ENCODE measurements around the gene NCOR2.

The NCOR2 gene

DNA sequence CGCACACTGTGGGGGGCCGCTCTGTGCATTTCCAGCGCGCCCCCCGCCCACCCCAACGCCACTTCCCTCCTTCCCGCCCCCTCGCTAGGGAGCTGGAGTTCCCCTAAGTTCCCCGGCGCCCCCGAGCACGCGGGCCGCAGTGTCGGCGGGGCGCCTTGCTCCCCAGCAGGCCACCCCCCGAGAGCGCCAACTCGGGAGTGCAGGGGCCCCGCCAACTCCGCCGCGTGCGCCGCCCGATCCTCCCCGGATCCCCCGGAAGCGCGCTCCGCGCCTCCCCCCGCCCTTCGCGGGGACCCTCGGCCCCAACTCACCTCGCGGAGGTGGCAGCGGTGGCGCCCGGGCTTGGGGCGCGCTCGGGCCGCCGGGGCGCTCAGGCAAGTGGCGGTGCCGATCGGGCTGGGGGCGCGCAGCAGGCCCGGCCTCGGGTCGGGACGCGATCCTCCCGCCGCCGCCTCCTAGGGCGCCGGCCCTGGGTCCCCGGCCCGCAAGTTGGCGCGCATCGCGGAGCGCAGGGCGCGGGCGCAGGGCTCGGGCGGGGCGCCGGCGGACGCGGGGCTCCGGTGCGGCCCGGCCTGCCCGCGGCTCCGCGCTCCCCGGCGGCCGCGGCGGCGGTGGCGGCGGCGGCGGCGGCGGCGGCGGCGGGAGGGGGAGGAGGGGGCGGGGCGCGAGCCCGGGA lies at the start of gene NCOR2:
Gene NCOR2 (minus strand): TSS at position 616 of the 676 bp plus-strand sequence. CDS start 72,361 bp downstream, outside the sequence.
- peak; percentile 40 for DNase-seq

DNA sequence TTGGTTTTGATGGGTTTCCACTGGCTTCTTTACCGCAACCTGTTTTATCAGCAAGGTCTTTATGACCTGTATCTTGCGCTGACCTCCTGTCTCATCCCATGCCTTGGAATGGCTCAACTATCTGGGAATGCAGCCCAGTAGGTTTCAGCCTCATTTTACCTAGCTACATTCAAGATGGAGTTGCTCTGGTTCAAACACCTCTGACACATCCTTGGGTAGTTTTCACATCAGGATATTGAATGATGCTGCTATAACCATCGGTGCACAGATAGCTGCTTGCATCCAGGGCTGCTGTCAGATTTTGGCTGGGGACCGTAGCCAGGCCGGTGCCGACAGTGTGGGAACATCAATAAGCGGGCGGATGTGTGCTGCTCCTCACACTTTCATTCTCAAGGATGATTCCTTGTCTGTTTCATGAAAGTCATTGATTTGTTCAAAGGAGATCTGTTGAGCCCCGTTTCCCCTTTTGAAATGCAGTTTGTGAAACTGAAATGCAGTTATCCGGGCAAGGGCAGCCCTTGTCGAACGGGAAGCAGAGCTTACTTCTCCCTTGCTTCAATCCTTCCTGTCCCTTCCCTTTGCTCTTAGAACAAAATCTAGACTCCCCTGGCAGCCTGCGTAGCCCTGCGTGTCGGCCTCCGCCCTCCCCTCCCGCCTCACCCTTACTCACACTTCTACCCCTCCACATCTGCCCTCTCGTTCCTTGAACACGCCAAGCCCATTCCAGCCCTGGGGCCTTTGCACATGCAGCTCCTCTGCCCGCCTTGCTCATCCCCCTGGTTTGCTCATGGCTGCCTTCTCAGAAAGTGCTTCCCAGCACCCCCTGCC lies 49.2 kb upstream of the NCOR2 start:
- no peak for DNase-seq

DNA sequence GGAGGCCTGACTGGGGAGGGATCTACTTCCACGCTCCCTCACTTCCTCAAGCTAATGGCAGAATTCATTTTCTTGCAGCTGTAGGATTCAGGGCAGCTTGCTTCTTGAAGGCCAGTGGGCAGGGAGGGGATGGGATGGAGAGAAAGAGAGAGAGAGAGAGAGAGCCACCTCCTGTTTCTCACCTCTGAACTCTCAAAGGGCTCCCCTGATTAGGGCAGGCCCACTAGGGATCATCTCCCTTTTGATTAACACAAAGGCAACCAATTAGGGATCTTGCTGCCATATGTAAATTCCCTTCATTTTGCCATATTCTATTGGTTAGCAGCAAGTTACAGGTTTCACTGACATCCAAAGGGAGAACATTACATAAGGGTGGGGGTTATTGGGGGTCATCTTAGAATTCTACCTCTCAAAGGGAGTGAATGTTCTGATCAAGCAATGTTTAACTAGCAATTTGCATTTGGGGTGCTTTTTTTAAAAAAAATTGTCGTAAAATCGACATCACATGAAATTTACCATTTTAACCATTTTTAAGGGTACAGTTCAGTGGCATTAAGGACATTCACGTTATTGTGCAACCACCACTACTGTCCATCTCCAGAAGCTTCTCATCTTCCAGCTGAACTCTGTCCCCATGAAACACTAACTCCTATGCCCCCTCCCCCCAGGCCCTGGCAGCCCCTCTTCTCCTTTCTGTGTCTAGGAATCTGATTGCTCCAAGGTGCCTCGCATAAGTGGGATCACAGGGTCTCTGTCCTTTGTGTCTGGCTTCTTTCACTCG lies 47.3 kb upstream of the NCOR2 start:
- DNase-seq, result no peak

DNA sequence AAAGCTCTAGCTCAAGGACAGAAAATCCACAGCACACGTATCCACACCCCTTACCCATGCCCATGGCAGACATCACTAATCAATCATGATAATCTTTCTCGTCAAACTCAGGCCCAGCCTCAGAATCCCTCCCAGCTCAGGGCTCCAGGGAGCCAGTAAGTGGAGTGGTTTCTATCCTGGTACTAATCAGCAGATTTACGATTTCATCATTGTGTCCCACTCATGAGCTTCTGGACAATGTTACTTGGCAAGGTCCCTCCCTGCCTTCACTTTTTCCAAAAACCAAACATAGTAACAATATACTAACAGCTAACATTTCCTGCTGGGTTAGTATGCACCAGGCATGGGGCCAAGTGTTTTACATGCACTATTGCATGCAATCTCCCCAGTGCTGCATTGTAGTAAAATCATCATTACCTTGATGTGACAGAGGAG lies 45.8 kb upstream of the NCOR2 start:
- no peak for DNase-seq

DNA sequence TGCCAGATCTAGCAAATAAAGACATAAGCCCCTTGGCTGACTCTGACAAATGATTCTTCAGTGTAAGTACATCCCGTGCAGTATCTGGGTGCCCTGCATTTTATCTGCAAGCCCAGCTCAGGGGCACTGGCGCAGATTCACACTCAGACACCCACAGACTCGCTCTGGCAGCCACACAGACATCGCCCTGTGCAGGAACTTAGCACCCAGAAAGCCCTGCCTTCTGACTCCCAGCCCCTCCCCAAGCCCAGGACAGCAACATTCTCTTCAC lies 44.9 kb upstream of the NCOR2 start:
- no peak for DNase-seq

DNA sequence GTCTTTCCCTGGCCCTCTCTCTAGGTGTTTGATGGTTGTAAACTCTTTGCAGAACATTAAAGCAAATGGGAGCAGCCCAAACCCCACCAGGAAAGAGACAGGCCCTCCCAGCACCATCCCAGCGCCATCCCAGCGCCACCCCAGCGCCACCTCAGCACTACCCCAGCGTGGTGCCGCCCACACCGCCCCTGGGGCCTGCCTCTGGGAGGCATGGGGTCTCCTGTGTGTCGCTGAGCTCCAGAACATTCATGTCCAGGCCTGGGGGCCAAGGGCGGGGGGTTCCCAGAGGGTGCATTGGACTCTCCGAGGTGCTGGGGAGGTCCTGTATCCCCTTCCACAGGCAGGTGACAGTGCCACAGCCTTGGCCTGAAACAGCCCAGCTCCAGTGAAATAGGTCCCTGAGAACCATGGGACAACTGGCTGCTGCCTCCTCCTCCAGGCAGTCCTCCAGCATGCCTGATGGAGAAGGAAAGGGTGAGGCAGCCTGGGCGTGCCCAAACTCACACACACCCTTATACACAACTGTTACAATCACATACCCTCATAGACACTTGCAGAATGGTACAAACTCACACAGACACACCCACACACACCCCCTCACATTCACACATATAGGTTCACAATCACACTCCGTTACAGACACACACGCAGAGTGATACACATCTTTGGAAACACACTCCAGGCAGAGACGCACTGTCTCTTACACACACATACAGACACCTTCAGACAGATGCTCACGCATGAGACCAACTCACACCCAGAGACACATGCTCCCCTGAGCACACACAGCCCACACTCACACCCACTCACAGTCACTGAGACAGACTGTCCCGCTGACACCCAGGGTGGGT lies 44.4 kb upstream of the NCOR2 start:
- no peak for DNase-seq

DNA sequence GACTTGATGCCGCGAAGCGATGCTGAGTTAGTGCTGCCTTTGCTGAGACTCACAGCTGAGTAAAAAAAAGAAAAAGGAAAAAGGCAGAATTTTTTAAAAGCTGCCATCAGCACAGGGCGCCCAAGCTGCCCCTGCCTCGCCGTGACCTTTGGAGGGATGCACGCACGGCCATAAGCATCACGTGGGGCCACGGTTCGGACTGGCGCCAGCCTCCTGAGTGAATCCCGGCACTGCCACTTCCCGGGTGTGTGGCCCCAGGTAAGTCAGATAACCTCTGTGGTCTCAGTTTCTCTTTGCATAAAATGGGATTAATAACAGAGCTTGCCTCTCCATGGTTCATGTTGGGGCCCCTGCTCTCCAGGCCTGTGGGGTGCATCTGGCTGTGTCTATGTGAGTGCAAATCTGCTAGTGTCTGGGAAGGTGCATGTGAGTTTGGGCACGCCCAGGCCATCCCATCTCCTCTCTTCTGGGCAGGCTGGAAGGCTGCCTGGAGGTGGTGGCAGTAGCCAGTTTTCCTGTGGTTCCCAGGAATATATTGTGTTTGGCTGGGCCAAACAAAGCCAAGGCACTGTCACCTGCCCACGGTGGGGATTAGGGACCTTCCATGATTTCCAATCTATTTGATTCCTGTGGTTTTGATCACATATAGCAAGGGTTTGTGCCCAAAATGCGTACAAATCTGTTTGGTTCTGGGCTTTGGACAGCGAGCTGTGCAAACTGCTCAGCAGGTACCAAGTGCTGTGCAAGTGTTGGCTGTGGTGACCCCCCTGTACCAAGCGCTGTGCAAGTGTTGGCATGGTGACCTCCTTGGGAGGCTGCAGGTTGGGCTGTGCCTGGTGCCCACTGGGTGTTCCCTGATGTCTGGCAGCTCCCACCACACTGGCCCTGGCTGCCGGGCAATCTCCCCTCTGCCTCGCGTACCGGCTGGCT lies 43.5 kb upstream of the NCOR2 start:
- no peak for DNase-seq

DNA sequence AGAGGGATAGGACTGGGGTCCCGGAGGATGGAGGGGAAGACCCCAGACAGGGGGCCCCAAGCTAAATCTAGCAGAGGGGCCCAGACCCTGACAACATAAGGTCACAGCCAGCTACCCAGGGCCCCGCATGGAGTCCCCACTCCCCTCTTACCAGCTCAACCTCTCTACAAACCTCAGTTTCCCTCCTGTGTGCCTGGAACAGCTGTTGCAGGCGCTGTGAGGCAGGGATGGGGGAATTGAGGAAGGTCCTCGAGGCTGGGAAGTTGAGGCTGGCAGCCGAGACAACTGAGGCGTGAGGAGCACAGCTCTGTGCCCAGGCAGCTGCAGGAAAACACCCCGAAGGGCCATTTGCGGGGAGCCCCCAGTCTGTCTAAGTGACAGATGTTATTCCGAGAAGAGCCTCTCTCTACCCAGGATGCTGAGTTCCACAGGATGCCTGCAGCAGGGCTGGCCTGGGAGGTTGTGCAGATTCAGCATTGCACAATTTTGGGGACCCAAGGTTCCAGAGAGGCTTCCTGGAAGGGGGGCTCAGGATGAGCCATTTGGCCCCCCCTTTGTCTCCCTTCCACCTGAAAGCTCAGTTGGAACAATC lies 42.7 kb upstream of the NCOR2 start:
- no peak for DNase-seq

DNA sequence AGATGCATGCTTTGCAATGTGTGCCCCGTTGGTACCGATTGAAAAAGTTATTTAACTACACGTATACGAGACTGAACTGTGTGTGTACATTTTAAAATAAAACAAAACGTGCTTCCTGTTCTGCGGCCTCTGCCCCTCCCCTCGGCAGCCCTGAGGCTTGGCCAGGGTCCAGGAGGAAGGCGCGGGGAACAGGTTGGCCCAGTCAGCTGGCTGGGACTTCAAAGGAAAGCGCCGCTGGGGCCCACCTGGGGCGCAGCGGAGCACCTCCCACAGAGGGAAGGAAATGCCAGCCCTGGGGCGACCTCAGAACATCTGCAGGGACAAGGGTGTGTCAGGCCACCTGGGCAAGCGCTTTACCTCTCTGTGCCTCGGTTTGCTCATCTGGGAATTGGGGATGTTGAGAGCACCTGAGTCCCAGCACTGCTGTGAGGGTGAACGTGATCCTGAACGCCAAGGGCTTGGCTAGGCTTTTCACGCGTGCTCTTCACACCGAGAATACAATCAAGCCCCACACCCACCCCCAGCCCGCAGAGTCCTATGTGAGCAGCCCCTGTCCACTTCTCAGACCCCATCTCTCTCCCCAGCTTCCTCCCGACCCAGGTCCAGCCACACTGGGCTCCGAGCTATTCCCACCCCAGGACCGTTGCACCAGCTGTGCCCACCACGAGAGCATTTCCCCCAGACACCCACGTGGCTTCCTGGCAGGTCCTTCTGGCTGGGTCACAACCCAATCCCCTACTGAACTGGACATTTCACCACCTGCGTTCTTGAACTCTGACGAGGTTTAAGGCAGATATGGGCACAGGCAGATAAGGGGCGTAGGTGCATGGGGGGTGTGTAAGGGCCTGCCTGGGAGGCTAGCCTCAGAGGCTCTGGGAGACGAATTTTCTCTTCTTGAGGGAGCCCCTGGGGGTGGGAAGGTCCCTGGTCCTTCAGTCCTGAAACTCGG lies 41.9 kb upstream of the NCOR2 start:
- DNase-seq, result peak; percentile 98

DNA sequence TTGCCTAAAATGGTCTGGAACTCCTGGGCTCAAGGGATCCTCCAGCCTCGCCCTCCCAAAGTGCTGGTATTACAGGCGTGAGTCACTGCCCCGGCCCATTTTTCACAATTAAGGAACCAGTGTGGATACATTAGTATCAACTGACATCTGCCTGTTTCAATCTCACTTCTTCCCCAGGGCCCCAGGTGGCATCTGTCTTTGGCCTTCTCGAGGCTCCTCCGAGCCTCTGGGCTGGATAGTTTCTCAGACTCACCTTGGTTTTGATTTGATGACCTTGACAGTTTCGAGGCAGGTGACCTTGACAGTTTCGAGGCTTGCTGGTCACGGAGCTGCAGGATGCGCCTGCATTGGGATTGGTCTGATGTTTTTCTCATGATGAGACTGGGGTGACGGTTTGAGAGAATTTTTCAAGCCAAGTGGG lies 41.0 kb upstream of the NCOR2 start:
- peak; percentile 87 for DNase-seq

DNA sequence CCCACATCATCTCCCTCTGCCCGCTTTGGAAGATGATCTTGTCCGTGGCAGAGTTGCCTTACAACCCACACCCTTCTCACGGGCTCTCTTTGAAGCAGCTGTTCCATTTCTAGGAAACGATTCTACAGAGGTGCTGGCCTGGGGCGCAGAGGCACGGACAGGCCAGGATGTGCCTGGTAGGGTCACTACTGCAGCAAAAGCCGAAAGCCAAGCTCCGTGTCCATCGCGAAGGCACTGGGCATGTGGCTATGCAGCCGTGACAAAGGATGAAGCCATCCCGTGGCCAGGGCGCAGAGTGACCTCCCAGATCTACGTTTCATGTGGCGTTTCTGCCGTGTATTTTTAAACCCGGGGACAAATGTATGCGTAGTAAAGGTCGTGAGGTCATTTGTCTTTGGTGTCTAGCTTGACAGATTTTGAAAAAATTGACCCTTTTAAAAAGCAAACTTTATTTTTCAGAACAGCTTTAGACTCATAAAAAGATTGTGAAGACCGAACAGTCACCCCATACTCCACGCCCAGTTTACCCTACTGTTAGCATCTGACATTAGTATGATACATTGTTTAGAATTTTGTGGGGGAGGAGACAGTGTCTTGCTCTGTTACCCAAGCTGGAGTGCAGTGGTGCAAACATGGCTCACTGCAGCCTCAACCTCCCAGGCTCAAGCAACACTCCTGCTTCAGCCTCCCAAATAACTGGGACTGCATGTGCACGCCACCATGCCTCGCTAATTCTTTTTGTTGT lies 40.4 kb upstream of the NCOR2 start:
- no peak for DNase-seq

DNA sequence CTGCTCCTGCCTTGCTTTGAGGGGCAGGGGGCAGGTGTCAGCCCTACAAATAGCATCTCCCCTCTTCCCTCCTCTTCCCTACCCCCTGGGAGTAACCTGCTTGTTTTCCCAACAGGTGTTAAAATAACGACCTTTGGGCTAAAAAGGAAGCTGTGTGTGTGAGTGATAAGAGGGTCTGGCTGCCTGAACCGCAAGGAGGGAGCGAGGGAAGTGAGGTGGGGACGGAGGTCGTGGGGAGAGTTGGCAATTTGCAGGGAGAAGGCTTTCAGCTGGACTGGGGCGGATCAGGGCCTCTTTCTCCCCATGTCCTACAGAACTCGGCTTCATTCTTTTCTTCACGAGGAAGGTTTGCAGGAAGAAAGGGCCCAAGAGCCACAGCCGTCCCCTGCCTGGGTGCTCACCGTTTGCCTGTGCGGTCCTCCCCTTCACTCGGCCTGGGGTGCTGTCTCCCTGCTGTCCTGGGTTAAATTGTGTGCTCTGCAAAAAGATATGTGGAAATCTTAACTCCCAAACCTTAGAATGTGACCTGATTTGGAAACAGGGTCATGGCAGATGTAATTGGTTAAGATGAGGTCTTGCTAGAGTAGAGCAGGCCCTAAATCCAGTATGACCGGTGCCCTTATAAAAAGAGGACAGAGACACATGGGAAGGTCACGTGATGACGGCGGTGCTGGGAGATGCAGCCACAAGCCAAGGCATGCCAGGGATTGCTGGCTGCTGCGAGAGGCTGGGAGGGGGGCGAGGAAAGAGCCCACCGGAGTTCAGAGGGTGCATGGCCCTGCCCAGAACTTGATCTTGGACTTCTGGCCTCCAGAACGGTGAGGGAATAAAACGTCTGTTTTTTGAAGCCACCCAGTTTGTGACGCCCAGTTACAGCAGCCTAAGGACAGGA lies 38.7 kb upstream of the NCOR2 start:
- DNase-seq, result no peak

DNA sequence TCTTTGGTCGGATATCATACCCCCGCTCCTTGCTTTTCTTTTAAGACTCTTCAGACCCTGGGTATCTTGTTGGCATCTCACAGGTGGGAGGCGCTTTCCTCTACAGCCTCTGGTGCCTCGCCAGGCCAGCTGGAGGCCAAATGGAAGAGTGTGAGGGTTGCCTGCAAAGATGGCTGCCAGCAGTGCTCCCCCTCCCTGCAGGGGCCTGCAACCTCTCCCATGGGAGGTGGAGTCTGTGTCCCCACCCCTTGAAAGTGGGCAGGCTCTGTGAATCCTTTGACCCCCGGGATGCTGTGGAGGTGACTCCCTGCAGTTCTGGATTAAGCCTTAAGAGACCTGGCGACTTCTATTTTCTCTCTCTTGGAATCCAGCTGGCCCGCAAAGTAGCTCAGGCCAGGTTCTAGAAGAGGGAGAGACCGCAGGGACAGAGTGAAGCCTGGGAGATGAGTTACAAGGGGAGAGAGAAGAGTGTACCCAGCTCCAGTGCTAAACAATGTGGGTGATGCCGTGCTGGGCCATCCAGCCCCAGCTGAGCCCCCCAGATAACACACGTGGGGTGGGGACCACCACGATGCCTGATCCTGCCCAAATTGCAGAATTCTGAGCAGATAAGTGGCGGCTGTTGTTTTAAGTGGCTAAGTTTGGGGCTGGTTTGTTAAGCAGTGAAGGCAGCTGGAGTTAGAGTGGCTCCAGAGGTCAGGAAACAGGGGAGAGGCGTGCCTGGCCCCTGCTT lies 37.9 kb upstream of the NCOR2 start:
- no peak for DNase-seq

DNA sequence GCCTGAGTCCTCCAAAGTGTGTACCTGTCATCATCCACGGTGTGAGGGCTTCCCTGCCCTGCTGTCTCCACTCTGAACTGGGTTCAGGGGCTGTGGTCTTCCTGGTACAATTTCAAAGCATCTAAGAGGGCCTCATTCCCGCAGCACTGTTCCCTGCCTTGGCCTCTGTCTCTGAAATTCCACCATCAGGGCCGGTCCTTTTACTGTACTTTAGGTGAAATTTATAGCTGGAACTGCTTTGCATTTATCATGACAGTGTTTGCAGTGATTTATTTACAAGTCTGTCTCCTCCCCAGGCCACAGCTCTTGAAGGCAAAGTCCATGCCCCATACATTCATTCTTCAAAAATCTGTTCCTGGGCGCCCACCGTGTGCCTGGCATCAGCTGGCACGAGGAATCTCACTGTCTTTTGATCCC lies 36.9 kb upstream of the NCOR2 start:
- DNase-seq, result no peak

DNA sequence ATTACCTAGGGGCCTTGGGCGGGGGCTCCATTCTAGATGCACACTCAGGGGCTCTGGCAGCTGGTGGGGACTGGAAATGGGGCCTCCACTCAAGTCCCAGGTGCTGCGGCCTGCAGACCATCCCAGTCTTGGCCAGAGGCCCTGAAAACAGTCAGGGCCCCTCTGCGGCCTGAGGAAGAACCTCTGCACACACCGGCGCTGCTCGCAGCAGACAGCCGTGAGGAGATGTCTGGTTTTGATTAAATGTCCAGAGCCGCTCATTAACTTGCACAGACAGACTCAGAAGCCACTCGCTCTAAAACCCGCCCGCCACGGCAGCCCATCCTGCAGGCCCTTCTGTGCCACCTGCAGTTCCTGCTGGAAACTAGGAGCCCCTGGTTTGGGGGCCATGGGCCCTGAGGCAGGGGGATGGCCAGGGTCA lies 36.4 kb upstream of the NCOR2 start:
- DNase-seq, result no peak

DNA sequence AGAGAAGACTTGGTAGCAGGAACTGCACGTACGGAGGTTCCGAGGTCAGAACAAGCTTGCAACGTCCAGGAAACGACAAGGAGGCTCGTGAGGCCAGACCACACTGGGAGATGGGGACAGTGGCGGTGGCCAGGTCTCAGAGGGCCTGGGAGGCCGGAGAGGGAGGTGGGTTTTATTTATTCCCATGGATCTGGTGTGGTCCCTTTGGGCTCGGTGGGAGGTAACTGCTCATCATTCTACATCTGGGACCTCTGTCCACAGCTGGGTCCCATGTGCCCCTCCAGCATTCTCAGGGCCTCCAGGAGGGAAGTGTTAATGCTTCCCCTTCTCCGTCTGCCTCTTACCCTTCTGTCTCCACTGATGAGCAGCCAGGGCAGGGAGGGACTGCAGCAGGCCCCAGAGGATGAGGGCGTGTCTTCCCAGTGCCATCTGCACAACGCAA lies 35.7 kb upstream of the NCOR2 start:
- DNase-seq, result no peak

DNA sequence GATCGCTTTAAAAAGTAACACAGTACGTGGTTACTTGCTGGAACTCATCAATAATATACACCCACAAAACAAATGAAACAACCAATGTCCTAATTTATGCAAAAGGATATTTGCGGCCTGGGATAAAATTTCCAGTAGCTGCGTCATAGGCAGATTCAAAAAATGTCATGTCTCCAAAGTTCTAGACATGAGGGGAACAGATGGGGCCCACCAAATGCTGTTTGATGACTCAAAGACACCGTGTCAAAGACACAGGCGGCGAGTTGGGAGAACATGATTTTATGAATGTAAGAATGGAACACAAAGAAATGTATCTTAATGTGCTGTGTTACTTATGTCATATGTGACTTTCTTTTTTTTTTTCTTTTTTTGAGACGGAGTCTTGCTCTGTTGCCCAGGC lies 34.3 kb upstream of the NCOR2 start:
- DNase-seq, result no peak
